ENCODE data around the gene FAR2.
"Not testable (repeated sequence)": the region's sequence is repeated elsewhere in the genome, so short reads cannot be mapped to it uniquely, and the experiment has no call there.

Gene FAR2

GRCh38 chr12:29253906-29254625, 105.0 kb downstream of the FAR2 start:
- H3K9me3 ChIP-seq (ENCODE audit: insufficient read depth, low read length): no peaks in the 10 kb centered on the region
- H3K27ac ChIP-seq (ENCODE audit: low read length): no peak overlapping the region
- H3K4me1 ChIP-seq (ENCODE audit: low read length): no peaks in the 10 kb centered on the region
- no peaks in the 10 kb centered on the region for H3K27me3 ChIP-seq (ENCODE audit: low read depth, low read length)
- TF ChIP-seq EZH2phosphoT487 (IDR thresholded peaks at IDR 0.05; ENCODE audit: low read depth): no peak
- no peak for TF ChIP-seq CTCF (IDR thresholded peaks at IDR 0.05; ENCODE audit: low read depth, low read length)
- H3K79me2 ChIP-seq (ENCODE audit: low read length): no peaks in the 10 kb centered on the region
- H2AFZ ChIP-seq (ENCODE audit: low read depth, low read length): no peak overlapping the region
- no peak overlapping the region for H3K4me3 ChIP-seq (ENCODE audit: low read length)
- H3K9ac ChIP-seq (ENCODE audit: low read length): no peak overlapping the region
- no peak overlapping the region for H3K4me2 ChIP-seq (ENCODE audit: low read length)
- H3K36me3 ChIP-seq (replicated peaks; ENCODE audit: low read depth, low read length): no peaks in the 10 kb centered on the region
- H4K20me1 ChIP-seq (ENCODE audit: insufficient read depth, low read length): no peaks in the 10 kb centered on the region

- Histone ChIP-seq H3K4me2 (ENCODE audit: low read length) (no peak overlapping the region), H3K9me3 (ENCODE audit: insufficient read depth, low read length) (no peaks in the 10 kb centered on the region), H3K9ac (ENCODE audit: low read length) (no peak overlapping the region), H3K27ac (ENCODE audit: low read length) (no peak overlapping the region), H4K20me1 (ENCODE audit: insufficient read depth, low read length) (no peaks in the 10 kb centered on the region), H3K36me3 (replicated peaks; ENCODE audit: low read depth, low read length) (no peaks in the 10 kb centered on the region), H3K4me3 (ENCODE audit: low read length) (no peak overlapping the region), H3K79me2 (ENCODE audit: low read length) (no peaks in the 10 kb centered on the region), H3K4me1 (ENCODE audit: low read length) (no peaks in the 10 kb centered on the region), H3K27me3 (ENCODE audit: low read depth, low read length) (no peaks in the 10 kb centered on the region), H2AFZ (ENCODE audit: low read depth, low read length) (no peak overlapping the region)
- TF ChIP-seq CTCF (IDR thresholded peaks at IDR 0.05; ENCODE audit: low read depth, low read length): no peak
- TF ChIP-seq EZH2phosphoT487 (IDR thresholded peaks at IDR 0.05; ENCODE audit: low read depth): no peak
These were observed 106.0 kb downstream of the FAR2 start for GRCh38 chr12:29255042-29255441.

GRCh38 chr12:29256598-29256997, 107.5 kb downstream of the FAR2 start:
- H3K27ac ChIP-seq (ENCODE audit: low read length): no peak overlapping the region
- H3K4me2 ChIP-seq (ENCODE audit: low read length): no peak overlapping the region
- peaks cover 12% of the 10 kb centered on the region; the same call in 1 of the 2 replicates for H3K9me3 ChIP-seq (ENCODE audit: insufficient read depth, low read length)
- TF ChIP-seq CTCF (IDR thresholded peaks at IDR 0.05; ENCODE audit: low read depth, low read length) (no peak), EZH2phosphoT487 (IDR thresholded peaks at IDR 0.05; ENCODE audit: low read depth) (no peak)
- H3K36me3 ChIP-seq (replicated peaks; ENCODE audit: low read depth, low read length): peaks cover 3% of the 10 kb centered on the region
- H2AFZ ChIP-seq (ENCODE audit: low read depth, low read length): no peak overlapping the region
- H3K4me1 ChIP-seq (ENCODE audit: low read length): no peaks in the 10 kb centered on the region
- H3K79me2 ChIP-seq (ENCODE audit: low read length): no peaks in the 10 kb centered on the region
- no peaks in the 10 kb centered on the region for H3K27me3 ChIP-seq (ENCODE audit: low read depth, low read length)
- no peaks in the 10 kb centered on the region for H4K20me1 ChIP-seq (ENCODE audit: insufficient read depth, low read length)
- no peak overlapping the region for H3K4me3 ChIP-seq (ENCODE audit: low read length)
- H3K9ac ChIP-seq (ENCODE audit: low read length): no peak overlapping the region

GRCh38 chr12:29257687-29258086, 108.6 kb downstream of the FAR2 start:
- H3K4me2 ChIP-seq (ENCODE audit: low read length); H3K4me3 ChIP-seq (ENCODE audit: low read length); H2AFZ ChIP-seq (ENCODE audit: low read depth, low read length); H3K27ac ChIP-seq (ENCODE audit: low read length); H3K36me3 ChIP-seq (replicated peaks; ENCODE audit: low read depth, low read length); H4K20me1 ChIP-seq (ENCODE audit: insufficient read depth, low read length); H3K4me1 ChIP-seq (ENCODE audit: low read length); H3K27me3 ChIP-seq (ENCODE audit: low read depth, low read length); H3K9ac ChIP-seq (ENCODE audit: low read length); H3K79me2 ChIP-seq (ENCODE audit: low read length): not testable (repeated sequence)
- peaks cover 13% of the 10 kb centered on the region; the same call in 1 of the 2 replicates for H3K9me3 ChIP-seq (ENCODE audit: insufficient read depth, low read length)

Data from OCI-LY3 (cell line).